ENCODE results near the gene OR2T35.

GRCh38 chr1:248621770-248622169 is 23.3 kb downstream of the OR2T35 start:
- TF ChIP-seq CTCF (conservative IDR thresholded peaks at IDR 0.05; ENCODE audit: low read length) (no peak), EZH2phosphoT487 (IDR thresholded peaks at IDR 0.05; ENCODE audit: borderline replicate concordance, low read depth, low read length) (no peak)

Measured in OCI-LY7 (cell line).